Esophagus muscularis mucosa (tissue), 4 donors: ENCODE results near the gene BCAS3. TPM values are rescaled to one million over a fixed set of nuclear protein-coding genes. Genes with fewer than 3 reads are reported as not detected.

Experiments used
- DNase-seq: peaks from one replicate; pipeline ENCODE4 v3.0.0-alpha.2; 2017; ENCODE audit errors: extremely low spot score
- H3K27ac ChIP-seq, 4 donors: fragments of 200-600 bp; sonication (generic); replicated peaks in 1 of 4; 1 replicate in 3 of 4; 2 replicates in 1 of 4; pipeline ENCODE4 v1.5.1; 2016 to 2019; ENCODE audit warnings: mild to moderate bottlenecking in 1 of 4
- H3K27me3 ChIP-seq, 4 donors: fragments of 200-600 bp; sonication (generic); one replicate each; pipeline versions ENCODE4 v1.5.1 to v1.6.0; 2016 to 2019
- H3K36me3 ChIP-seq, 4 donors: fragments of 200-600 bp; sonication (generic); one replicate each; pipeline ENCODE4 v1.5.1; 2016 to 2019
- H3K4me1 ChIP-seq, 4 donors: fragments of 200-600 bp; sonication (generic); one replicate each; pipeline ENCODE4 v1.5.1; 2016 to 2019
- H3K4me3 ChIP-seq, 4 donors: fragments of 200-600 bp; sonication (generic); 1 replicate in 2 of 4; 2 replicates in 2 of 4; pipeline ENCODE4 v1.5.1; 2016 to 2019; ENCODE audit warnings: mild to moderate bottlenecking in 4 of 4, moderate library complexity in 1 of 4
- H3K9me3 ChIP-seq, 4 donors: fragments of 200-600 bp; sonication (generic); 1 replicate in 3 of 4; 2 replicates in 1 of 4; pipeline ENCODE4 v1.5.1; 2016 to 2019
- CTCF ChIP-seq, 3 experiments: fragments of 200-600 bp in 2 of 3; fragments of 450-650 bp in 1 of 3; sonication (generic) in 2 of 3; IDR thresholded peaks; one replicate each; pipeline ENCODE4 v1.5.1; 2017 to 2019; ENCODE audit warnings: antibody characterized with exemption in 3 of 3, mild to moderate bottlenecking in 2 of 3, moderate library complexity in 1 of 3
- EP300 ChIP-seq: sonication (generic); formaldehyde crosslinking; IDR thresholded peaks from one replicate; pipeline ENCODE4 v1.6.1; 2017; ENCODE audit warnings: antibody characterized with exemption
- POLR2A ChIP-seq: fragments of 450-650 bp; IDR thresholded peaks from one replicate; pipeline ENCODE4 v1.6.1; 2017; ENCODE audit warnings: antibody characterized with exemption, moderate library complexity, mild to moderate bottlenecking, low read depth
- POLR2AphosphoS5 ChIP-seq, 2 donors: sonication (generic); formaldehyde crosslinking; IDR thresholded peaks; one replicate each; pipeline ENCODE4 v1.6.1; 2017; ENCODE audit warnings: antibody characterized with exemption in 2 of 2
- WGBS: methylation state at CpG from one replicate; pipeline ENCODE4 v1.1.5; 2018; 5-methylcytosine and 5-hydroxymethylcytosine counted together
- intact Hi-C: fragments of 100-400 bp; cut with DNase I; formaldehyde crosslinking; loops from one replicate; pipeline ENCODE4 v1.15.1; 2023
- total RNA-seq, 4 donors: library from RNA; depleted of rRNA; stranded (reverse); fragments of >200 nt; gene quantifications; one replicate each; pipeline versions ENCODE4 v1.1.0 to v1.2.1, GENCODE V29; 2016

Gene BCAS3
- total RNA-seq, 4 donors from 2014 or later = 17.4 to 25.7 (median 19.5) TPM

GRCh38 chr17:60893475-60893874, 215.8 kb downstream of the BCAS3 start:
- no peaks in the 10 kb centered on the region for H3K36me3 ChIP-seq
- TF ChIP-seq POLR2A (no peak), EP300 (no peak), POLR2AphosphoS5 (IDR thresholded peaks at IDR 0.05) (no peak), CTCF (IDR thresholded peaks at IDR 0.05) (no peak)
- H3K4me3 ChIP-seq = no peak overlapping the region
- no peaks in the 10 kb centered on the region for H3K4me1 ChIP-seq
- H3K27me3 ChIP-seq = no peaks in the 10 kb centered on the region
- WGBS = 91% methylated on average over 5 of the region's 5 CpGs
- H3K27ac ChIP-seq = no peak overlapping the region
- peaks cover 0 to 28% (median 13%) of the 10 kb centered on the region in 4 donors for H3K9me3 ChIP-seq
- intact Hi-C loops = no loop called here
- no peak for DNase-seq

GRCh38 chr17:60896996-60897395, 219.3 kb downstream of the BCAS3 start:
- TF ChIP-seq EP300 (no peak), POLR2A (no peak), CTCF (IDR thresholded peaks at IDR 0.05) (no peak), POLR2AphosphoS5 (IDR thresholded peaks at IDR 0.05) (no peak)
- H3K9me3 ChIP-seq = peaks cover 0 to 28% (median 13%) of the 10 kb centered on the region in 4 donors
- no peaks in the 10 kb centered on the region for H3K27me3 ChIP-seq
- no peak overlapping the region for H3K4me3 ChIP-seq
- no peaks in the 10 kb centered on the region for H3K36me3 ChIP-seq
- H3K4me1 ChIP-seq = no peaks in the 10 kb centered on the region
- WGBS = 97% methylated on average over 1 of the region's 1 CpG
- no peak for DNase-seq
- no peak overlapping the region for H3K27ac ChIP-seq
- intact Hi-C loops = no loop called here

- DNase-seq = no peak
- 96% methylated on average over 4 of the region's 4 CpGs for WGBS
- Histone ChIP-seq H3K27ac (no peak overlapping the region), H3K9me3 (peaks cover 0 to 24% (median 13%) of the 10 kb centered on the region in 4 donors), H3K4me1 (no peaks in the 10 kb centered on the region), H3K27me3 (no peaks in the 10 kb centered on the region), H3K36me3 (peaks cover 0 to 6% (median 2%) of the 10 kb centered on the region in 4 donors), H3K4me3 (no peak overlapping the region)
- intact Hi-C loops = no loop called here
- TF ChIP-seq EP300 (no peak), POLR2AphosphoS5 (IDR thresholded peaks at IDR 0.05) (no peak), CTCF (IDR thresholded peaks at IDR 0.05) (no peak), POLR2A (no peak)
These were observed 221.5 kb downstream of the BCAS3 start for GRCh38 chr17:60899115-60899514.

GRCh38 chr17:60900688-60901087, 223.0 kb downstream of the BCAS3 start:
- Histone ChIP-seq H3K4me1 (no peaks in the 10 kb centered on the region), H3K4me3 (no peak overlapping the region), H3K27me3 (no peaks in the 10 kb centered on the region), H3K36me3 (peaks cover 0 to 7% (median 3%) of the 10 kb centered on the region in 4 donors), H3K9me3 (peaks cover 0 to 21% (median 13%) of the 10 kb centered on the region in 4 donors), H3K27ac (no peak overlapping the region)
- 86% methylated on average over 3 of the region's 3 CpGs for WGBS
- intact Hi-C loops = no loop called here
- no peak for DNase-seq
- no peak for TF ChIP-seq CTCF (IDR thresholded peaks at IDR 0.05)
- no peak for TF ChIP-seq POLR2A
- no peak for TF ChIP-seq EP300
- no peak for TF ChIP-seq POLR2AphosphoS5 (IDR thresholded peaks at IDR 0.05)

GRCh38 chr17:60901242-60901641, 223.6 kb downstream of the BCAS3 start:
- Histone ChIP-seq H3K4me3 (no peak overlapping the region), H3K27ac (no peak overlapping the region), H3K4me1 (no peaks in the 10 kb centered on the region), H3K9me3 (peaks cover 0 to 17% (median 10%) of the 10 kb centered on the region in 4 donors), H3K27me3 (no peaks in the 10 kb centered on the region), H3K36me3 (peaks cover 0 to 8% (median 3%) of the 10 kb centered on the region in 4 donors)
- DNase-seq = no peak
- TF ChIP-seq EP300 = no peak
- intact Hi-C loops = no loop called here
